CD4-positive, alpha-beta T cell (primary cell): Measurements from ENCODE around the gene PXT1. TPM values are rescaled to one million over a fixed set of nuclear protein-coding genes. Genes with fewer than 3 reads are reported as not detected.

Experiments
- ATAC-seq: fragments of 200-7000 bp; cut with Tn5 transposase; one replicate; pipeline ENCODE4 v1.10.0; 2022; ENCODE audit warnings: mild to moderate bottlenecking; ENCODE audit not compliant: poor library complexity
- CTCF ChIA-PET: fragments of 350-600 bp; sonication (Branson Sonifier 250); formaldehyde crosslinking; loops from one replicate; lab custom pipeline; 2021; ENCODE audit warnings: antibody characterized with exemption, inconsistent platforms; lab: Charles Lee
- POLR2A ChIA-PET: fragments of 350-600 bp; sonication (Branson Sonifier 250); formaldehyde crosslinking; loops from one replicate; lab custom pipeline; 2021; ENCODE audit warnings: antibody characterized with exemption, inconsistent platforms; lab: Charles Lee
- DNase-seq, 14 experiments: peaks; one replicate each; pipeline ENCODE4 v3.0.0-alpha.2; 2013 to 2020; ENCODE audit warnings: mixed read lengths in 2 of 14
- H3K27ac ChIP-seq, 2 donors: one replicate each; pipeline versions ENCODE4 v1.5.1 to v1.7.0; 2013; ENCODE audit warnings: low read length in 2 of 2, low read depth in 1 of 2, mild to moderate bottlenecking in 1 of 2
- H3K27me3 ChIP-seq, 2 experiments: 1 replicate in 1 of 2; 2 replicates in 1 of 2; pipeline versions ENCODE4 v1.6.1 to v1.7.0; 2013; ENCODE audit warnings: low read length in 2 of 2, control low read depth in 1 of 2, mild to moderate bottlenecking in 1 of 2, moderate library complexity in 1 of 2; ENCODE audit not compliant: insufficient read depth in 2 of 2, control insufficient read depth in 1 of 2
- H3K36me3 ChIP-seq: one replicate; pipeline ENCODE4 v1.6.1; 2013; ENCODE audit warnings: low read length, control low read depth; ENCODE audit not compliant: insufficient read depth
- H3K4me1 ChIP-seq: one replicate; pipeline ENCODE4 v1.6.1; 2013; ENCODE audit warnings: low read length, control low read depth; ENCODE audit not compliant: insufficient read depth
- H3K4me3 ChIP-seq: one replicate; pipeline ENCODE4 v1.5.1; 2013; ENCODE audit warnings: mild to moderate bottlenecking, low read length, moderate library complexity
- H3K9me3 ChIP-seq, 2 experiments: 1 replicate in 1 of 2; 2 replicates in 1 of 2; pipeline versions ENCODE4 v1.6.1 to v1.7.0; 2013; ENCODE audit warnings: low read length in 2 of 2, mild to moderate bottlenecking in 2 of 2, control low read depth in 1 of 2, moderate library complexity in 1 of 2; ENCODE audit not compliant: control insufficient read depth in 1 of 2, insufficient read depth in 1 of 2
- H3K27ac Mint-ChIP-seq: one replicate; pipeline ENCODE4 v1.8.0; 2020; ENCODE audit warnings: mixed read lengths
- H3K27me3 Mint-ChIP-seq: one replicate; pipeline ENCODE4 v1.8.0; 2021; ENCODE audit warnings: mixed read lengths
- H3K36me3 Mint-ChIP-seq: one replicate; pipeline ENCODE4 v1.8.0; 2021; ENCODE audit warnings: low read depth, mixed read lengths
- H3K4me1 Mint-ChIP-seq: one replicate; pipeline ENCODE4 v1.8.0; 2021; ENCODE audit warnings: low read depth, mixed read lengths
- H3K4me3 Mint-ChIP-seq: one replicate; pipeline ENCODE4 v1.8.0; 2020; ENCODE audit warnings: mild to moderate bottlenecking, mixed read lengths
- H3K9me3 Mint-ChIP-seq: one replicate; pipeline ENCODE4 v1.8.0; 2020; ENCODE audit warnings: mixed read lengths
- CTCF ChIP-seq: fragments of 200-600 bp; IDR thresholded peaks from one replicate; pipeline ENCODE4 v1.8.0; 2022; ENCODE audit warnings: antibody characterized with exemption, mild to moderate bottlenecking
- intact Hi-C, 2 experiments: fragments of 100-400 bp; cut with DNase I in 1 of 2; cut with micrococcal nuclease in 1 of 2; formaldehyde crosslinking; loops; one replicate each; pipeline versions ENCODE4 v1.15.1 to v1.9.0; 2023 to 2025; cut with DNase I, micrococcal nuclease
- total RNA-seq, 174 experiments: library from RNA in 2 of 174; stranded (reverse) in 2 of 174; gene quantifications; one replicate each; pipeline ENCODE4 v1.2.3 and lab custom pipeline; 2021 to 2026

PXT1 gene
- total RNA-seq, 2 experiments from 2014 or later: 0.55 to 0.59 TPM

DNA sequence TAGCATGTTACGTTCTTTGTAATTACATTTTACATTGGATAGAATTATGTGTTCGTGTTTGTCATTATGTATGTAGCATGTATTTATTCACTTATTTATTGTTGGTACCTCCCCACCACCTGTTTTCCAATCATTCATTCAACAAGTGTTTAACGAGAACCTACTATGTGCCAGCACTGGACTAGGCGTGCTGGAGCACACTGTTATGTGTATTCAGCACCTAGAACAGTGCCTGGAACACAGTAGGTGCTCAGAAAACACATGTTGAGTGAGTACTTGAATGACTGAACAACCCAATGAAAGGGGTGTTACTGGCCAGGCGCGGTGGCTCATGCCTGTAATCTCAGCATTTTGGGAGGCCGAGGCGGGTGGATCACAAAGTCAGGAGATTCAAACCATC is 66.5 kb downstream of the PXT1 start:
- ChIA-PET POLR2A (no interaction called here), CTCF (interaction anchor here (0.7 kb wide), 1 partner anchor 9 kb away, joined by 4 read pairs; no protein-coding TSS in a partner anchor)
- no peaks in the 10 kb centered on the region for H3K27me3 ChIP-seq
- intact Hi-C loops: no loop called here
- H3K9me3 ChIP-seq: no peaks in the 10 kb centered on the region
- DNase-seq: no peak
- H3K27ac ChIP-seq: no peak overlapping the region
- no peak for TF ChIP-seq CTCF
- H3K36me3 Mint-ChIP-seq: no peaks in the 10 kb centered on the region
- no peaks in the 10 kb centered on the region for H3K27me3 Mint-ChIP-seq
- no peaks in the 10 kb centered on the region for H3K4me1 ChIP-seq
- no peaks in the 10 kb centered on the region for H3K9me3 Mint-ChIP-seq
- H3K4me3 ChIP-seq: no peak overlapping the region
- ATAC-seq: no peak
- H3K36me3 ChIP-seq: no peaks in the 10 kb centered on the region
- H3K27ac Mint-ChIP-seq: no peak overlapping the region
- no peaks in the 10 kb centered on the region for H3K4me1 Mint-ChIP-seq
- H3K4me3 Mint-ChIP-seq: no peak overlapping the region

- no peaks in the 10 kb centered on the region for H3K9me3 Mint-ChIP-seq
- Histone ChIP-seq H3K9me3 (no peaks in the 10 kb centered on the region), H3K36me3 (peaks cover 2% of the 10 kb centered on the region), H3K27ac (no peak overlapping the region), H3K4me3 (no peak overlapping the region), H3K4me1 (no peaks in the 10 kb centered on the region), H3K27me3 (no peaks in the 10 kb centered on the region)
- no peak overlapping the region for H3K27ac Mint-ChIP-seq
- no peak for ATAC-seq
- H3K4me3 Mint-ChIP-seq: no peak overlapping the region
- intact Hi-C loops: no loop called here
- POLR2A ChIA-PET: no interaction called here
- no peaks in the 10 kb centered on the region for H3K27me3 Mint-ChIP-seq
- CTCF ChIA-PET: no interaction called here
- DNase-seq: no peak
- H3K4me1 Mint-ChIP-seq: no peaks in the 10 kb centered on the region
- no peaks in the 10 kb centered on the region for H3K36me3 Mint-ChIP-seq
- no peak for TF ChIP-seq CTCF
These were observed 67.0 kb downstream of the PXT1 start for GRCh38 chr6:36375644-36376155.

GRCh38 chr6:36374972-36375371 is 67.7 kb downstream of the PXT1 start:
- POLR2A ChIA-PET: no interaction called here

More at GRCh38 chr6:36374972-36375371, 67.7 kb downstream of the PXT1 start:
- no peak overlapping the region for H3K4me3 Mint-ChIP-seq
- H3K27me3 Mint-ChIP-seq: no peaks in the 10 kb centered on the region
- H3K27ac Mint-ChIP-seq: no peak overlapping the region
- H3K9me3 Mint-ChIP-seq: no peaks in the 10 kb centered on the region
- no peak overlapping the region for H3K4me3 ChIP-seq
- no peaks in the 10 kb centered on the region for H3K4me1 ChIP-seq
- H3K27ac ChIP-seq: no peak overlapping the region
- no peak for TF ChIP-seq CTCF
- H3K4me1 Mint-ChIP-seq: no peaks in the 10 kb centered on the region
- peaks cover 6% of the 10 kb centered on the region for H3K36me3 ChIP-seq
- intact Hi-C loops: no loop called here
- no peaks in the 10 kb centered on the region for H3K9me3 ChIP-seq
- CTCF ChIA-PET: no interaction called here
- H3K27me3 ChIP-seq: no peaks in the 10 kb centered on the region
- H3K36me3 Mint-ChIP-seq: no peaks in the 10 kb centered on the region
- ATAC-seq: no peak
- no peak for DNase-seq
